ENCODE results near the gene ZNF318.
"Not testable (repeated sequence)": the region's sequence is repeated elsewhere in the genome, so short reads cannot be mapped to it uniquely, and the experiment has no call there.

ZNF318 gene

DNA sequence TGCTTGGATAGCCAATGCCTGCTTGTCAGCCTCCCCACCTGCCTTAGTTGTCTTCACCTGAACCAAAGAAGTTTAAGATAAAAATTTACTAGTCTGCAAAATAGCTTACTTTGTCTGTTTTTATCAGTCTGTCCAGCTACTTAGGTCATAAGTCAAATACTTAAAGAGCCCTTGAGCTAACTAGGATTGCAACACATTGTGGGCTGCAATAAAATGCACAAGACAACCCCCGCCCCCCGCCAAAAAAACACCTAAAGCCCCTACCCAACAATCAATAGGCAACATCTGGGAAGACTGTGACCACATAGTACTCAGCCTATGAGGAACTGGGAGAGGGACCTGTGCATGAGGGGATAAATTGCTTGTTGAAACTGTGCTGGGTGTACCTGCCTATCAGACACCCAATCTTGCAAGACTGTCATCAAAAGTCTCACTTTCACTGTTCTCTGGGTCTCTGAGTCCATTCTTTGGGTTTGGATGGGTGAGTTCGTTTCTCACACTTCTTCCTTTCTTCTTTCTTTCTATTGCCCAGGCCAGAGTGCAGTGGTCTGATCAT, 30.6 kb upstream of the ZNF318 start:
- no peaks in the 10 kb centered on the region for H3K36me3 ChIP-seq (ENCODE audit: insufficient read depth, low read depth, low read length)
- no peak overlapping the region for H3K9ac ChIP-seq (ENCODE audit: low read depth, low read length)
- H3K4me3 ChIP-seq (ENCODE audit: low read length) = no peak overlapping the region
- peaks cover 11% of the 10 kb centered on the region for H3K27me3 ChIP-seq (ENCODE audit: insufficient read depth, low read length)
- no peaks in the 10 kb centered on the region for H3K9me3 ChIP-seq (ENCODE audit: insufficient read depth, low read depth, low read length)
- H3K4me1 ChIP-seq (ENCODE audit: insufficient read depth, low read length) = no peaks in the 10 kb centered on the region
- no peak overlapping the region for H3K27ac ChIP-seq (ENCODE audit: low read length)

DNA sequence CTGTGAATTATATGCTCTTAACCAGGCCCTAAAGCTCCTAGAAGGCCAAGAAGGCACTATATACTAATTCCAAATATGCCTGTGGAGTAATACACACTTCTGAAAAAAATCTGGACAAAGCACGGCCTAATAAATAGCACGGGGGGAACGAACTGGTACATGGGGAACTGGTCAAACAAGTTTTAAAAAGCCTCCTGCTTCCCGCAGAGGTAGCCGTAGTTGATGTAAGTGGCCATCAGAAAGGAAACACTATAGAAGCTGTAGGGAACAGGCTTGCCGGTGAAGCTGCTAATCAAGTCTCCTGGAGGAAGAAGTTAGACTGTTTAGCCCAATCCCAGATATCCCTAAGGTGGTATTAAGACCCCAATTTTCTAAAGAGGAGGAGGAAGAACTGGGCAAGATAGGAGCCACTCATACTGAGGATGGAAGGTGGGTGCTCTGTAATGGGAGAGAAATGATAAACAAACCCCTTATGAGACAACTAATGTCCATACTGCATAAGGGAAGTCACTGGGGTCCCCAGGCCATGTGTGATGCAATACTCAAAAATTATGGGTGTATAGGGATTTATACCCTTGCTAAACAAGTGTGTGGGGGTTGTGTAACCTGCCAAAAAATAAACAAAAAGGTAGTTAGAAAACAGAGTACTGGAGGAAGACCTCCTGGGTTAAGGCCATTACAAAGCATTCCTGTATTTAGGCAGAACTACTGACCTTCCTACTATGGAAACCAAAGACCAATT, 27.1 kb upstream of the ZNF318 start:
- Histone ChIP-seq H3K27ac (ENCODE audit: low read length) (no peak overlapping the region), H3K36me3 (ENCODE audit: insufficient read depth, low read depth, low read length) (no peaks in the 10 kb centered on the region), H3K27me3 (ENCODE audit: insufficient read depth, low read length) (no peaks in the 10 kb centered on the region), H3K9ac (ENCODE audit: low read depth, low read length) (no peak overlapping the region), H3K9me3 (ENCODE audit: insufficient read depth, low read depth, low read length) (no peaks in the 10 kb centered on the region), H3K4me3 (ENCODE audit: low read length) (no peak overlapping the region), H3K4me1 (ENCODE audit: insufficient read depth, low read length) (no peaks in the 10 kb centered on the region)

DNA sequence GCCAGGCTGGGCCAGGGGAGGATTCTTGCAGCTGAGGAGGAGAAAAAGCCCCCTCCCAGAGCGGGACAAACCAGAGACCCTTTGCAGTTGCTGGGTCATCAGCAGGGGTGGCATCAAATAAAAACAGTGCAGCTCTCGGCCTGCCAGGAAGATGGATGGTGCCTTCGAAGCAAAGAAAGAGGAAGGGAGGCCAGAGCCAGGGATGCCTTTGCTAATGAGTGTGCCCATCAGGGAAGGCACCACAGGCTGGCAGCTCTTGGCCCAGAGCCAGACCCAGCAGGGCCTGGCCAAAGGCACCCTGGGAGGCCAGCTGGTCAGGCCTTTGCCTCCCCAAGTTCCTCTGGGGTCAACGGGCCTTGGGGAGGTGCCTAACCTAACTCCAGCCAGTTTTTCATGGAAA, 26.3 kb upstream of the ZNF318 start:
- Histone ChIP-seq H3K4me1 (ENCODE audit: insufficient read depth, low read length) (no peaks in the 10 kb centered on the region), H3K9me3 (ENCODE audit: insufficient read depth, low read depth, low read length) (no peaks in the 10 kb centered on the region), H3K27ac (ENCODE audit: low read length) (no peak overlapping the region)

DNA sequence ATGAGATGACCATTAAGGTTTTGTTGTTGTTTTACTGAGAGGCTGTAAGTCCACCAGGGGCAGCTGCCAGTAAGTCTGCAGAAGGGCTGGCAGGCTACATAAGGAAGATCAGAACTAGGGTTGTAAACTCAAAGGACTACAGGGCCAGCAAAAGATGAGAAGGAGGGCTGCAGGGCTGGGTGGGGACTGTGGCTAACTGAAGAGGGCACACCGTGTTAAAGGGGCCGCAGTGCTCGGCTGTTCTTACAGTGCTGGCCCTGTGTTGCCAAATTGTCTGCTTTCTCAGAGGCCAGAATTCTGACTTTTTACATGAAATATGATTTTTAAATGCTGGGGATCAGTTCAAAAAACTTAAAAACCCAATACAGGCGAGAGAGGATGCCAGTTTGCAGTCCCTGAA, 25.5 kb upstream of the ZNF318 start:
- H3K27me3 ChIP-seq (ENCODE audit: insufficient read depth, low read length) = no peaks in the 10 kb centered on the region
- no peaks in the 10 kb centered on the region for H3K36me3 ChIP-seq (ENCODE audit: insufficient read depth, low read depth, low read length)
- H3K9me3 ChIP-seq (ENCODE audit: insufficient read depth, low read depth, low read length) = no peaks in the 10 kb centered on the region
- no peak overlapping the region for H3K4me3 ChIP-seq (ENCODE audit: low read length)
- H3K4me1 ChIP-seq (ENCODE audit: insufficient read depth, low read length) = no peaks in the 10 kb centered on the region
- no peak overlapping the region for H3K9ac ChIP-seq (ENCODE audit: low read depth, low read length)
- H3K27ac ChIP-seq (ENCODE audit: low read length) = no peak overlapping the region

More for the DNA sequence above, 26.3 kb upstream of the ZNF318 start:
- Histone ChIP-seq H3K36me3 (ENCODE audit: insufficient read depth, low read depth, low read length) (no peaks in the 10 kb centered on the region), H3K9ac (ENCODE audit: low read depth, low read length) (no peak overlapping the region), H3K27me3 (ENCODE audit: insufficient read depth, low read length) (no peaks in the 10 kb centered on the region), H3K4me3 (ENCODE audit: low read length) (no peak overlapping the region)

DNA sequence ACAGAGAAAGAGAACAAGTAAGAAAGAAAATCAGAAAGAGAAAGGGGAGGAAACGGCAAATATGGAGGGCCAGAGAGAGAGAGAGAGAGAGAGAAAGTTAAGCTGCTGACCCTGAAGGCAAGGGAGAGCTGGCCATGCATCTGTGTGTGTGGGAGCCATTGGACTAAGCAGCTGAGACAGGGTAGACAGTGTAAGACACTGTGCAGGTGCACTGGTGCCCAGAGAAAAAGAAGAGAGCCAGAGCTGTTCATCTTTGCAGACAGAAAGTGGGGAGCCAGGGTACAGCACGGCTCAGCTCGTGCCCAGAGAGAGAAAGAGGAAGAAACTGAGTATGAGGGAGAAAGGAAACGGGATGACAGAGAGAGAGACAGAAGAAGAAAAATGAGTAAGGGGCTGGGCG, 24.2 kb upstream of the ZNF318 start:
- H3K9me3 ChIP-seq (ENCODE audit: insufficient read depth, low read depth, low read length) = no peaks in the 10 kb centered on the region
- H3K4me3 ChIP-seq (ENCODE audit: low read length) = no peak overlapping the region
- no peaks in the 10 kb centered on the region for H3K4me1 ChIP-seq (ENCODE audit: insufficient read depth, low read length)
- no peaks in the 10 kb centered on the region for H3K27me3 ChIP-seq (ENCODE audit: insufficient read depth, low read length)
- no peak overlapping the region for H3K27ac ChIP-seq (ENCODE audit: low read length)
- no peak overlapping the region for H3K9ac ChIP-seq (ENCODE audit: low read depth, low read length)
- no peaks in the 10 kb centered on the region for H3K36me3 ChIP-seq (ENCODE audit: insufficient read depth, low read depth, low read length)

DNA sequence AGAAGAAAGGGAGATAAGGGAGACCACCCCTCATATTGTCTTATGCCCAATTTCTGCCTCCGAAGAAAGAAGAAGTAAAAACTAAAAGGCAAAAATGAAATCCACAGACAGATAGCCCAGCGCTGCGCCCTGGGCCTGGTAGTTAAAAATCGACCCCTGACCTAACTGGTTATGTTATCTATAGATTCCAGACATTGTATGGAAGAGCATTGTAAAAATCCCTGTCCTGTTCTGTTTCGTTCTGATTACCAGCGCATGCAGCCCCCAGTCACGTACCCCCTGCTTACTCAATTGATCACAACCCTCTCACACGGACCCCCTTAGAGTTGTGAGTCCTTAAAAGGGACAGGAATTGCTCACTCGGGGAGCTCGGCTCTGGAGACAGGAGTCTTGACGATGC, 23.7 kb upstream of the ZNF318 start:
- not testable (repeated sequence) for H3K27ac ChIP-seq (ENCODE audit: low read length); H3K36me3 ChIP-seq (ENCODE audit: insufficient read depth, low read depth, low read length); H3K27me3 ChIP-seq (ENCODE audit: insufficient read depth, low read length); H3K9ac ChIP-seq (ENCODE audit: low read depth, low read length); H3K4me1 ChIP-seq (ENCODE audit: insufficient read depth, low read length); H3K4me3 ChIP-seq (ENCODE audit: low read length); H3K9me3 ChIP-seq (ENCODE audit: insufficient read depth, low read depth, low read length)

DNA sequence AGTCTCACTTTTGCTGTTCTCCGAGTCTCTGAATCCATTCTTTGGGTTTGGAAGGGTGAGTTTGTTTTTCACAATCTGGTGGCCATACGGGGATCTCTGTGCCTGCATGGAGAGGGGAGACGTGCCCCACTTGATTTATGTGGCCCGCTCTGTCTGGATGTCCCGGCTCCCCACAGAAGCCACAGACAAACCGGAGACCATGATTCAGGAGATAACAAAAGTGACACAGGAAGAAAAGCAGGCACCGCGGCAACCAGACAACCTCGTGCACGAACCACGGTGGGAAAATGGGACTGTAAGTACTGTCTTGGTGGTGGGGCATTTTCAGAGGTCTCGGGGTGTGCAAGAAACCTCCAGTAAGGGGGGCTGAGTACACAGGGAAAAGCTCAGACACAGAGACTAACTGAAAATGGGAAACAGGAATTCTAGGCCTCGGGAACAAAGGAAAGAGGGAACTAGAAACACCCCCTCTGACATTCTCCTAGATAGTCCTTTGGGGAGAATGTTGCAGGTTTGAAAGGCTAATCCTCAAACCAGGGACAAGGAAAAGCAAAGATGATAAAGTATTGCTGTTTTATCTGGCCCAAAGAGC, 22.1 kb upstream of the ZNF318 start:
- H3K27ac ChIP-seq (ENCODE audit: low read length) = no peak overlapping the region
- no peaks in the 10 kb centered on the region for H3K27me3 ChIP-seq (ENCODE audit: insufficient read depth, low read length)
- H3K4me3 ChIP-seq (ENCODE audit: low read length) = no peak overlapping the region
- no peaks in the 10 kb centered on the region for H3K36me3 ChIP-seq (ENCODE audit: insufficient read depth, low read depth, low read length)
- H3K9ac ChIP-seq (ENCODE audit: low read depth, low read length) = no peak overlapping the region
- H3K4me1 ChIP-seq (ENCODE audit: insufficient read depth, low read length) = no peaks in the 10 kb centered on the region
- no peaks in the 10 kb centered on the region for H3K9me3 ChIP-seq (ENCODE audit: insufficient read depth, low read depth, low read length)

DNA sequence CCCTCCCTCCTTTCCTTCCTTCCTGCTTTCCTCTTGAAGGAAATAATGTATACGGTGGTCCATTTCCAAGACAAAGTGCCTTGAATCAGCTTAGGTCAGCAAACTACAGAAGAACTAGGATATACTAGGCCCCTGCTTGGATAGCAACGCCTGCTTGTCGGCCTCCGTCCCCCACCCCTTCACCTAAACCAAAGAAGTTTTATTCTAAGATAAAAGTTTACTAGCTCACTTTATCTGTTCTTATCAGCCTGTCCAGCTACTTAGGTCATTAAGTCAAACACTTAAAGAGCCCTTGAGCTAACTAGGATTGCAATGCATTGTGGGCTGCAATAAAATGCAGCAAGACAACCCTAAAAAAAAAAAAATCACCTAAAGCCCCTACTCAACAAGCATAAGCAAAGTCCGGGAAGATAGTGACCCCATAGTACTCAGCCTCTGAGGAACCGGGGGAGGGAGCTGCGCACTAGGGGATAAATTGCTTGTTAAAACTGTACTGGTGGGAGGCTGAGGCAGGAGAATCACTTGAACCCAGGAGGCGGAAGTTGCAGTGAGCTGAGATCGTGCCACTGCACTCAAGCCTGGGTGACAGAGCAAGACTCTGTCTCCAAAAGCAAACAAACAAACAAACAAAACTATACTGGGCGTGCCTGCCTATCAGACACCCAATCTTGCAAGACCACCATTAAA, 21.4 kb upstream of the ZNF318 start:
- H3K9ac ChIP-seq (ENCODE audit: low read depth, low read length); H3K4me1 ChIP-seq (ENCODE audit: insufficient read depth, low read length); H3K4me3 ChIP-seq (ENCODE audit: low read length); H3K36me3 ChIP-seq (ENCODE audit: insufficient read depth, low read depth, low read length); H3K27ac ChIP-seq (ENCODE audit: low read length); H3K9me3 ChIP-seq (ENCODE audit: insufficient read depth, low read depth, low read length); H3K27me3 ChIP-seq (ENCODE audit: insufficient read depth, low read length): not testable (repeated sequence)

DNA sequence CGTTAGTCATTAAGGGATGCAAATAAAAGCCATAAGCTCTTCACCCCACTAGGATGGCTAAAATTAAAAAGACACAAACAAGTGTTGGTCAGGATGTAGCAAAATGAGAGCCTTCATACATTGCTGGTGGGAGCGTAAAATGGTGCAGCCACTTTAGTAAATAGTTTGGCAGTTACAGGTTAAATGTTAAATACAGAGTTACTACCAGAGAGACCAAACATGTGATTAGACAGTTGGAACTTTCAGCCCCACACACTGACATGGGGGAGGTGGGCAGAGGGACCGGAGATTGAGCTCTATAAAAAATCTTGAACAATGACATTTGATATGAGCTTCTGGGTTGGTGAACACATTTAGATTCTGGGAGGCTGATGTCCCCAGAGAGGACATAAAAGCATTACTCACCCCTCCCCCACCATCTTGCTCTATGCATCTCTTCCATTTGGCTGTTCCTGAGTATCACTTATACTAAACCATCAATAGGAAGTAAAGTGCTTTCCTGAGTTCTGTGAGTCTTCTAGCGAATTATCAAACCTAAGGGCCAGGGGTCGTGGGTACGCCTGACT, 20.4 kb upstream of the ZNF318 start:
- no peaks in the 10 kb centered on the region for H3K27me3 ChIP-seq (ENCODE audit: insufficient read depth, low read length)
- no peak overlapping the region for H3K4me3 ChIP-seq (ENCODE audit: low read length)
- H3K36me3 ChIP-seq (ENCODE audit: insufficient read depth, low read depth, low read length) = no peaks in the 10 kb centered on the region
- H3K4me1 ChIP-seq (ENCODE audit: insufficient read depth, low read length) = no peaks in the 10 kb centered on the region
- no peak overlapping the region for H3K9ac ChIP-seq (ENCODE audit: low read depth, low read length)
- H3K9me3 ChIP-seq (ENCODE audit: insufficient read depth, low read depth, low read length) = no peaks in the 10 kb centered on the region
- H3K27ac ChIP-seq (ENCODE audit: low read length) = no peak overlapping the region

DNA sequence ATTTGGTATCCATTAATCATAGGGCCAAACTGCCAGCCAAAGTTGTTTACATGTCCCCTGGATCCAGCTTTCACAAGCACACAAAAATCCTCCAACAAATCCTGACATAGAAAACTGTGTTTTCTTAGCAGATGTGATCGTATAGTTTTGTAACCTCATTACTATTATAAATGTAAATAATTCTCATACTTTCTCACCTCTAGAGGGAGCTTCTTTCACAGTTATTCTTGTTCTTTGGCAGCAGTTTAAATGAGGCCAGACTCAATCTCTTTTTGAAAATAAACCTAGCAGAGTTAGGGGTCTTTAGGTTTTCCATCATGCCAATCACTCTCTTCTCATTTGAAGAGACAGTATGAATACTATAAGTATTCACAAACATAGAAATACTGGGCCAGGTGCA, 17.0 kb upstream of the ZNF318 start:
- no peaks in the 10 kb centered on the region for H3K9me3 ChIP-seq (ENCODE audit: insufficient read depth, low read depth, low read length)
- no peak overlapping the region for H3K27ac ChIP-seq (ENCODE audit: low read length)
- no peaks in the 10 kb centered on the region for H3K36me3 ChIP-seq (ENCODE audit: insufficient read depth, low read depth, low read length)
- no peaks in the 10 kb centered on the region for H3K4me1 ChIP-seq (ENCODE audit: insufficient read depth, low read length)
- no peak overlapping the region for H3K9ac ChIP-seq (ENCODE audit: low read depth, low read length)
- H3K4me3 ChIP-seq (ENCODE audit: low read length) = no peak overlapping the region
- H3K27me3 ChIP-seq (ENCODE audit: insufficient read depth, low read length) = no peaks in the 10 kb centered on the region; the same call in 1 of the 2 replicates

DNA sequence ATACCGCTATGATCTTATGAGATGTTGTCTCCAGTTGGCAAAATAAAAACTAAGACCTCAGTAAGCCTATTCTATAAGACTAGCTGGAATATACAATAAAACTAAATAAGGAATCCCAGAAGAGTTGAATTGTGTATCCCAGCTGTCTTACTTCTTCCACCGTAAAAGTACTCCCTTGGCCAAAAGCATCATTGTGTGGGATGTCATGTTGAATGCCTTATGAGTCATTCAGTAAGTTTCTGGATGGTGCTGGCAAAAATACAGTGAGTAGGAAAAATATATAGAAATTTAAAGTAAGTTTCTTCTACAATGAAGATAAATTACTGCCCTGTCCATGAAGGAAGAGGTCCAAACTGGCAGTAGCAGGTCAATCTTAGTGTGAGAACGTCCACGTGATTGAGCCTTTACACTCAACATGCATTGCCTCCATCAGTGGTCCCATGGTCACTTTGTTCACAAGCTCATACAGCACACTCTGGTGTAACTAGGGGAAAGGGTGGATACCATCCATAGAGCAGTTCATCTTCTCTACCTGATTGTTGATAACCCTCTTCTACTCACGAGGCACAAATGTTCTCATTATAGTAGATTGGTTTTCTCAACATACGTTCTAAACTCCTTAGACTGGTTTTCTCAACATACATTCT, 13.7 kb upstream of the ZNF318 start:
- Histone ChIP-seq H3K27me3 (ENCODE audit: insufficient read depth, low read length) (peaks cover 11% of the 10 kb centered on the region), H3K27ac (ENCODE audit: low read length) (no peak overlapping the region), H3K36me3 (ENCODE audit: insufficient read depth, low read depth, low read length) (no peaks in the 10 kb centered on the region), H3K9ac (ENCODE audit: low read depth, low read length) (no peak overlapping the region), H3K4me1 (ENCODE audit: insufficient read depth, low read length) (no peaks in the 10 kb centered on the region), H3K4me3 (ENCODE audit: low read length) (no peak overlapping the region), H3K9me3 (ENCODE audit: insufficient read depth, low read depth, low read length) (no peaks in the 10 kb centered on the region)
